ENCODE data around the gene TNFRSF4. TPM values are rescaled to one million over a fixed set of nuclear protein-coding genes. Genes with fewer than 3 reads are reported as not detected.

TNFRSF4 gene
- total and polyA plus RNA-seq, 10 of the 15 experiments (the other 5 are each of a cell fraction or from before 2014, with no cell fraction given): 0.05 to 7.3 (median 2.5) TPM; not detected in 1

GRCh38 chr1:1245178-1245816, 31.3 kb upstream of the TNFRSF4 start (continued):
- no peak for TF ChIP-seq IKZF2 (IDR thresholded peaks at IDR 0.05)
- no peak for TF ChIP-seq MTA2 (IDR thresholded peaks at IDR 0.05; ENCODE audit: low read depth)
- TF ChIP-seq ZNF384 (IDR thresholded peaks at IDR 0.05; ENCODE audit: borderline replicate concordance, low read depth, low read length): no peak
- TF ChIP-seq LARP7 (IDR thresholded peaks at IDR 0.05): no peak
- no peak for TF ChIP-seq REST (IDR thresholded peaks at IDR 0.05; ENCODE audit: low read depth, low read length)
- TF ChIP-seq BHLHE40 (IDR thresholded peaks at IDR 0.05; ENCODE audit: borderline replicate concordance in 1 of 2, low read depth in 2 of 2, low read length in 1 of 2): no peak
- TF ChIP-seq, protein P1, sequence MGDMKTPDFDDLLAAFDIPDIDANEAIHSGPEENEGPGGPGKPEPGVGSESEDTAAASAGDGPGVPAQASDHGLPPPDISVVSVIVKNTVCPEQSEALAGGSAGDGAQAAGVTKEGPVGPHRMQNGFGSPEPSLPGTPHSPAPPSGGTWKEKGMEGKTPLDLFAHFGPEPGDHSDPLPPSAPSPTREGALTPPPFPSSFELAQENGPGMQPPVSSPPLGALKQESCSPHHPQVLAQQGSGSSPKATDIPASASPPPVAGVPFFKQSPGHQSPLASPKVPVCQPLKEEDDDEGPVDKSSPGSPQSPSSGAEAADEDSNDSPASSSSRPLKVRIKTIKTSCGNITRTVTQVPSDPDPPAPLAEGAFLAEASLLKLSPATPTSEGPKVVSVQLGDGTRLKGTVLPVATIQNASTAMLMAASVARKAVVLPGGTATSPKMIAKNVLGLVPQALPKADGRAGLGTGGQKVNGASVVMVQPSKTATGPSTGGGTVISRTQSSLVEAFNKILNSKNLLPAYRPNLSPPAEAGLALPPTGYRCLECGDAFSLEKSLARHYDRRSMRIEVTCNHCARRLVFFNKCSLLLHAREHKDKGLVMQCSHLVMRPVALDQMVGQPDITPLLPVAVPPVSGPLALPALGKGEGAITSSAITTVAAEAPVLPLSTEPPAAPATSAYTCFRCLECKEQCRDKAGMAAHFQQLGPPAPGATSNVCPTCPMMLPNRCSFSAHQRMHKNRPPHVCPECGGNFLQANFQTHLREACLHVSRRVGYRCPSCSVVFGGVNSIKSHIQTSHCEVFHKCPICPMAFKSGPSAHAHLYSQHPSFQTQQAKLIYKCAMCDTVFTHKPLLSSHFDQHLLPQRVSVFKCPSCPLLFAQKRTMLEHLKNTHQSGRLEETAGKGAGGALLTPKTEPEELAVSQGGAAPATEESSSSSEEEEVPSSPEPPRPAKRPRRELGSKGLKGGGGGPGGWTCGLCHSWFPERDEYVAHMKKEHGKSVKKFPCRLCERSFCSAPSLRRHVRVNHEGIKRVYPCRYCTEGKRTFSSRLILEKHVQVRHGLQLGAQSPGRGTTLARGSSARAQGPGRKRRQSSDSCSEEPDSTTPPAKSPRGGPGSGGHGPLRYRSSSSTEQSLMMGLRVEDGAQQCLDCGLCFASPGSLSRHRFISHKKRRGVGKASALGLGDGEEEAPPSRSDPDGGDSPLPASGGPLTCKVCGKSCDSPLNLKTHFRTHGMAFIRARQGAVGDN (IDR thresholded peaks at IDR 0.05): no peak
- TF ChIP-seq HDAC2 (IDR thresholded peaks at IDR 0.05): no peak
- TF ChIP-seq ATF7 (IDR thresholded peaks at IDR 0.05; ENCODE audit: low read depth): no peak
